GM19438 (cell line): ENCODE results near the gene MIF.
"Not testable (repeated sequence)": the region's sequence is repeated elsewhere in the genome, so short reads cannot be mapped to it uniquely, and the experiment has no call there.

Experiments used
- ATAC-seq: cut with Tn5 transposase; IDR thresholded peaks from one replicate; pipeline ENCODE4 v1.9.1; 2021; ENCODE audit warnings: low read depth; ENCODE audit not compliant: unreplicated experiment

The MIF gene

DNA sequence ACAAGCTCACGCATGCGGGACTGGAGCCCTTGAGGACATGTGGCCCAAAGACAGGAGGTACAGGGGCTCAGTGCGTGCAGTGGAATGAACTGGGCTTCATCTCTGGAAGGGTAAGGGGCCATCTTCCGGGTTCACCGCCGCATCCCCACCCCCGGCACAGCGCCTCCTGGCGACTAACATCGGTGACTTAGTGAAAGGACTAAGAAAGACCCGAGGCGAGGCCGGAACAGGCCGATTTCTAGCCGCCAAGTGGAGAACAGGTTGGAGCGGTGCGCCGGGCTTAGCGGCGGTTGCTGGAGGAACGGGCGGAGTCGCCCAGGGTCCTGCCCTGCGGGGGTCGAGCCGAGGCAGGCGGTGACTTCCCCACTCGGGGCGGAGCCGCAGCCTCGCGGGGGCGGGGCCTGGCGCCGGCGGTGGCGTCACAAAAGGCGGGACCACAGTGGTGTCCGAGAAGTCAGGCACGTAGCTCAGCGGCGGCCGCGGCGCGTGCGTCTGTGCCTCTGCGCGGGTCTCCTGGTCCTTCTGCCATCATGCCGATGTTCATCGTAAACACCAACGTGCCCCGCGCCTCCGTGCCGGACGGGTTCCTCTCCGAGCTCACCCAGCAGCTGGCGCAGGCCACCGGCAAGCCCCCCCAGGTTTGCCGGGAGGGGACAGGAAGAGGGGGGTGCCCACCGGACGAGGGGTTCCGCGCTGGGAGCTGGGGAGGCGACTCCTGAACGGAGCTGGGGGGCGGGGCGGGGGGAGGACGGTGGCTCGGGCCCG is at the start of gene MIF:
Gene MIF (plus strand): TSS at position 439 of the 765 bp plus-strand sequence. CDS start 92 bp downstream, at position 531.
- peak; percentile 83 for ATAC-seq

DNA sequence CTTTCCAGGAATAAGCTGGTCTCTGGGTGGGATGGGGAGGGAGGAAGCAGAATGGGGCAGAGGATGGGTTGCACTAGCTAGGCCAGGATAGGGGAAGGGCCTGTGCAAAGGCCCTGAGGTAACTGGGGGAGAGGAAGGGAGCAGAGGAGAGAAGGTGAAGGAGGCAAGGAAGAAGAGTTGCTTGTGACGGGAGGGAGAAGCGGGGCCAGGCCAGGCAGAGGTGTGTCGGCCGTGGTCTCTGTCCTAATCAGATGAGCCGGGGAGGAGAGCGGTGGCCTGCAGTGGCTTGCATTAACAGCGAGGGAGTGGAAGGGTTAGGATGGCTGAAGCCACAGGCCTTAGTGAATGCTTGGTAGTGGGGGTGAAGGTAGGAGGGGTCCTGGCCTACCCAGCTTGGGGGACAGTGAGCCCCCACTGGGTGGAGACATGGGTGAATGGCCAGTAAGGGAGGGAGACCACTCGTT is 49.4 kb upstream of the MIF start:
- peak; percentile 13 for ATAC-seq

DNA sequence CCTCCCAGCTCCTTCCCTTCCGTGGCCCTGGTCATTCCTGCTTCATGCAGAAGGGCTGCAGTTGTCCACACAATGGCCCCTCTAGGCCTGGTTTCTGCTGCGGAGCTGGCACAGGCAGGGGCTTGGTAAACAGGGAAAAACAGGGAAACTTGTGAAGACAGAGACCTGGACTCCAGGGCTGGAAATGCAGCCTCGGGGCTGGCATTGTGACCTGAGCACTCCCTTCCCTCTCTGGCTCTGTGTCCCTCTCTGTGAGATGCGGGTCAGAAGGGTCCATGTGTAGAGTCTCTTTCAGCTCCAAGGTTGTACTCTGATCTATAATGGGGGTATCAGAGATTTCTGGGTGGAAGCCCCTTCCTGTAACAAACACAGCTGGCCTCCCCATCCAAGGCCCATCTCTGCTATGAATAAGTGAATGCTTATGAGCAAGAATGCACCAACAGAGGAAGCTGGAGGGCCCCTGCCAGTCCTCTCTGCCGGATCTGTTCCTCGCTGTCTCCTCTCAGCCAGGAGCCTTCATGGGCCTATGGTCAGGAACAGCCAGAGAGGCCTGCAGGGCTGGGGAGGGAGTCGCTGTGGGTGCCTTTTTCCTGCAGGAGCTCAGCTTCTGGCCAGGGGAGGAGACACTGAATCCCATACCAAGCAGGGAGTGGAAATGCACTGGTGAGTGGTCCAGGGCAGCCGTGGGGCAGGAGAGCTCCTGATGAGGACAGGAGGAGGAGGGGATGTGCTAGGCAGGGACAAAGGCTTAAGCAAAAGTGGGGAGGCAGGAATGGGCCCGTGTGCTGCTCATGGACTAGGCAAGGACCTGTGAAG is 48.7 kb upstream of the MIF start:
- no peak for ATAC-seq

DNA sequence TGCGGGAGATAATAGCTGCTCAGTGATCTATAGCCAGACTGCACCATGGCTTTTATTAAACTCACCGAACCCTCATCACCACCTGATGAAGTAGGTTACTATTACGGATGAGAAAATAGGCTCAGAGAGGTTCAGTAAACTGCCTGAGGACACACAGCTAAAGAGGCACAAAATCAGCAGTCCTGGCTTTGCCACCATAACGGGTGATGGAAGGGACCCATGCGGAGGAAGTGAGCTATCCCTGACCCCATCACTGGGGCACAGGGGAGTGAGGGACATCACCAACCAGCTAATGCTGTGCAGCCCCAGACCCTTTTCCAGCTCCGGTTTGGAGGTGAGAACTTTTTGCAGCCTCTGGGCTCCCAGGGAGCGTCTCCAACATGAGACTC is 48.1 kb upstream of the MIF start:
- no peak for ATAC-seq

DNA sequence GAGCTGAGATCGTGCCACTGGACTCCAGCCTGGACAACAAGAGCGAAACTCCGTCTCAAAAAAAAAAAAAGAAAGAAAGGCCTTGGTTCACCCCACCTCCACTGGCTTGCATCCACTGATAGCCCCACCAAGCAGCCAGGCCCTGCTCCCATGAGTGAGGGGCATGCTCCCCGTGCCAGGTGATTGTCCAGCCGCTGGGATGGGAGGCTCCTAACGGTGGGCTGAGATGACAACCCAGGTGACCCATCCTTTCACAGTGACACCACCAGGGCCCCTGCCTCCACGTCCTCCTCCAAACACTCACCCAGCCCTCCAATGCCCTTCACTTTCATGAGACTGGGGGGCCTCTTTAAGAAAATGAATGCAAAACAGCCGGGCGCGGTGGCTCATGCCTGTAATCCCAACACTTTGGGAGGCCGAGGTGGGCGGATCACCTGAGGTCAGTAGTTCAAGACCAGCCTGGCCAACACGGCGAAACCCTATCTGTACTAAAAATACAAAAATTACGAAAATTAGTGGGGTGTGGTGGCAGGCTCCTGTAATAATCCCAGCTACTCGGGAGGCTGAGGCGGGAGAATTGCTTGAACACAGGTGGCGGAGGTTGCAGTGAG is 46.8 kb upstream of the MIF start:
- ATAC-seq: no peak

DNA sequence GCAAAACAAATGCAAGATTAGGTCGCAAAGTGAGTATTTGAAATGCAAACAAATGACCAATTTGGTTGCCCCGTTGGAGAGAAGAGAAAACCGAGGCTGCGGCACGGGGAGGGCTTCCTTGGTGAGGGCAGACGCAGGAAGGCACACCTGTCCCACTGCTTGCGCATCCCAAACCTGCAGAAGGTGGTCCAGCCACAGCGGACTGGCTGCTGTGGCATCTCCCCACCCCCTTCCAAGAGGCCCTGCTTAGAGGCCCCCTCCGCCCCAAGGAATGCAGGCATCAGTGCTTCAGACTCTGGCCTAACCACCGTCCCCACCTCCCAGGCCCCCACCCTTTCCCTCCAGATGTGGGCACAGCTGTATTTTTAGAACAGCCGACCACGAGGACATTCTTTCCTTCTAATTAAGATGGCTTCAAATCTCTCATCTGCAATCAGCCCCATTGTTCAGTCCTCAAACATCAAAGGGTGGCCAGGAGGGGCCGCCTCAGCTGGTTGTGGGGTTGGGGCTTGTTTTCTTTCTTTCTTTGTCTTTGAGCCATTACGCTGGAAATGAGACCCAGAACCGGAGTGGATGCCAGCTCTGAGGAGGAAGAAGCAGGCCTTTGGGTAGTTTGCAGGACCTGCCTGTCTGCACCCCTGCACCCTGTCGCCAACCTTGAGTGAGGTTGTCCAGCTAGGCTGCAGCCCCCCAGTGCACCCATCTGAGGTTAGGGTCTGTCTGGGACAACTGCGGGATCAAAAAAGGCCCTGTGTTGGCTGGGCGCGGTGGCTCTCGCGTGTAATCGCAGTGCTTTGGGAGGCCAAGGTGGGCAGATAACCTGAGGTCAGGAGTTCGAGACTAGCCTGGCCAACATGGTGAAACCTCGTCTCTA is 46.0 kb upstream of the MIF start:
- ATAC-seq: no peak

DNA sequence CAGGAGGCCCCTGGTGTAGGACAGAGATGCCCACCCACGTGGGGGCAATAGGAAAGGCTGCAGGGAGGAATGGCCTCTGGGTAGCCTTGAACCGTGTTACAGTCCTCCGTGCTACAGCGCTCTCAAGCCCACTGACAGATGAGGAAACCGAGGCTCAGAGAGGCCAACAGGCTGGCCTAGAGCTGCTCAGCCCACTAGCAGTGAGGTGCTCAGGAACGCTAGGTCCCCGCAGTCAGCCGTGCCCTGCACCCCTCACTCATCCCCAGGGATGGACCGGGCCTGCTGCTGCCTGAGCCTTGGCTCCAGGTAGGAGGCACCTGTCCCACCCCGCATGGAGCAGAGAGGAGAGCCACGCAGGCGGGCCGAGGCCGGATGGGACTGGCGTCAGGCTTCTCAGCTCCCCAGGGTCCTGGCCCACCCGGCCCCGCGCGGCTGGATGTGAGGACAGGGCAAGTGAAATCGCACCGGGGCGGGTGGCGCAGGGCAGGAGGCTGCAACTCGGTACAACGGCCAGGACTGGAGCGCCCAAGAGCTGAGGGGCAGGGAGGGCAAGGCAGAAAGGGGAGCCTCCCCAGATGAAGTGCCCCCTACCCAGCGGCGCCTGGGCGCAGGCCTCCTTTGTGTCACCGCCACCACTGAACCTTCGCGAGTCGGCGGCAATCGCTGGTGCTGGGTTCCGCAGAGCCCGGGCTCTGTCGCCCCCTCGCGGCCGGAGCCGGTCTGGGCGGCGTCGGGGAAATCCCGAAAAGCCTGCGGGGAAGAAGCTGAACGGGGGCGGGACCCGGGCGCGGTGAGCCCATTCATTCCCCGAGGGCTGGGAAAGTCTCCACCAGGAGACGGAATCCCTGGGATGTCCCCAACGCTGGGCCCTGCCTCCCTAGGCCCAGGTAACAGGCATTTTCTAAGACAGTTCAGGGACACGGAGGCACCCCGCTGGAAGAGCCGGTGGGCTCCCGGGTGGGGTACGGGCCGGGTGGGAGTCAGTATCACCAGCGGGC is 44.9 kb upstream of the MIF start:
- ATAC-seq: no peak

DNA sequence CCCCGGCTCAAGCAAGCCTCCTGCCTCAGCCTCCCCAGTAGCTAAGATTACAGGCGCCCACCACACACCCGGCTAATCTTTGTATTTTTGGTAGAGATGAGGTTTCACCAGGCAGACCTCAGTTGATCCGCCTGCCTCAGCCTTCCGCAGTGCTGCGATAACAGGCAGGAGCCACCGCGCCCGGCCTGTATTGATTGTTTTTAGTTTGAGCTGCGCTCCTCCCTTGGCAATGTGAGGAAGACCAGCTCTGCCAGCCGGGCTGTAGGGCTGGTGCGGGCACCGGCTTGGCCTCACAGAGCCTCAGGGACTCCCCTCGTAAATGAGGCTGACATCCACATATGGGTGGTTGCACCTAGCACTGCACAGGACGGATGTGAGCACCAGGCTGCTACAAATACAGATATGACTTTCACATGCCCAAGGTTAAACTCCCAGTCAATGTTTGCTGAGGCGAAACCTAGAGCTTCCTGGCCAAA is 44.0 kb upstream of the MIF start:
- ATAC-seq: no peak

DNA sequence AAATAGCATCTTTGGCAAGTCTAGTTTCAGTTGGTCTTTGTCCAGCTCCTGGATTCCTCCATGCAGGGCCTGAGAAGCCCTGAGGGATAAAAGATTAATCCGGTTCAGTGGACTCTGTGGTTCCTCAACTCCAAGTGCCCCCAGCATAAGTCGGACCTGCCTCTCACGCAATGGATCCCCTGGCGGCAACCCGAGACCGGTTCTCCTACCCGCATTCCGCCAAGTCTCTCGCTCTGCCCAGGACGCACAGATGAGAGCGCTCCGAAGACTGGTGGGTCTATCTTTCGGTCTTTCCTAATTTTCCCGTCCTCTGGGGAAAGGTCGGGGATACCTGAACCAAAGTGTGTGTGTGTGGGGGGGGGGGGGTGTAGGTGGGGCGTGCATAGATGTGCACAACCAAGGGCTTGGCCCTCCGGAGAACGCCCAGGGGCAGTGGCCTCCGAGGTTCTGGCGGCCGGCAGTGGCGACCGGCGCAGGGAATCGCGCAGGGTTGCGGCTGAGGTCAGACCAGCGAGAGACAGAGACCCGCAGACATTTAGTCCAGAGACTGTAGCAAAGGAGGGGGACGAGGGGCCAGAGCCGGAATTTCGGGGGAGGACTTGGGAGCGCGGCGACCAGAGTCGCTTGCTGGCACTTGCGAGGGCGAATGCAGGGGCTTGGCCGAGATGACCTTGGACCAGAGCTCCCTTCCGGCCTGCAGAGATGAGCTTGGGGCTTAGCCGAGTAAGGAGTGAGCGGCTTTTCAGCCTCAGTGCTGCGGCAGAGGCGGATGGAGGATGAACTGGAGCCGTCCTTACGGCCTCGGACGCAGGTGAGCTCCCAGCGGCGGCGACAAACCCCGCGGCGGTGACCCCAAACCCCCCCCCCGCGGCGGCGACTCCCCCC is 37.2 kb upstream of the MIF start:
- ATAC-seq: peak; percentile 47

DNA sequence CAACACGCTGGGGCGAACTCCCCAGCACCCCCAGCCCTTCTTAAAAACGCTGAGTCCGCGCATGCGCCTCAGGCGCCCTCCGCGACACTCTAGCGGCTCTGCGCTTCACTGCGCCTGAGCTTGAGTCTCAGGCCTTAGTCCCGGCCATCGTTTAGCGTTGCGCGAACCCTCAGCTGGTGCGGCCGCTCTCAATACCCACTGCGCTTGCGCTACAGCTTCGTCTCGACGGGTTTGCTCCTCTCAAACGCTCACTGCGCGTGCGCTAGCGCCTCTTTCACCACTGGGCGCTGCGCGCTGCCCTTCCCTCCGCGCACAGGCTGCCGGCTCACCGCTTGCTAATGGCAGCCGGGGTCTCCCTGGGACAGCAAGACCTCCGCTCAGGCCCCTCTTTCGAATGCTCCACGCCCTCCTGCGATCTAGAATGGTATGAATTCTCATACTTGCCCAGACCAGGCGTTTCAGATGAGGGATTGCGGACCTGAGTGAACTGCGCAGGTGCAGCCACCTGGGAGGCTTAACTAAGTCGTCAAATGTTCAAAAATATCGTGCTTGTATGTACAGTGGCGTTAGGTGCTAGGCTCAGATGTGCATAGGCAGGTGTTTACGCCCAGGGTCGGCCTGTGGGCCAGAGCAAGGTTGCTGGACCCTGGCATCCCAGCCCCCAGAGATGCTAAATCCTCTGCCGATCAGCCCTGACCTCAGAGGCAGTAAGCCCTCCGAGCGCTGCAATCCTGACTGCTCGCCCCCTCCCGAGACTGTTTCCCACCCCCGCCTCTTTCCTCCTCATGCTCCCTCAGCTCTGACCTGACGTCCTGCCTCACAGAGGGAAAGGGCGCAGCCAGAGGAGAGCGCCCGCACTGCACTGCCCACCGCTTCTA is 36.3 kb upstream of the MIF start, which contains the start of gene SLC2A11:
Gene SLC2A11 (plus strand): TSS at position 270 of the 878 bp plus-strand sequence. CDS start 125 bp downstream, at position 395.
- peak; percentile 87 for ATAC-seq

DNA sequence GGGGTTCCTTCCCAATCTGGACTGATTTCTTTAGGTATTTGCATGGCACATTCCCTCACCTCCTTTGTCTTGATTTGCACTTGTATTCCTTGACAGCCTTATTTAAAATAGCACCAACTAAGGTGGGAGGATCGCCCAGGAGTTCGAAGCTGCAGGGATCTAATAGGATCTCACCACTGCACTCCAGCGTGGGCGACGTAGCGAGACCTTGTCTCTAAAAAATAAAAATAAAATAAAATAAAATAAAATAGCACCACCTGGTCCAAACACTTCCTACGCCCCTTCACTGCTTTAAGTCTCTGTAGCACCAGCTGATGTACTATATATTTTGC is 35.7 kb upstream of the MIF start:
- no peak for ATAC-seq

DNA sequence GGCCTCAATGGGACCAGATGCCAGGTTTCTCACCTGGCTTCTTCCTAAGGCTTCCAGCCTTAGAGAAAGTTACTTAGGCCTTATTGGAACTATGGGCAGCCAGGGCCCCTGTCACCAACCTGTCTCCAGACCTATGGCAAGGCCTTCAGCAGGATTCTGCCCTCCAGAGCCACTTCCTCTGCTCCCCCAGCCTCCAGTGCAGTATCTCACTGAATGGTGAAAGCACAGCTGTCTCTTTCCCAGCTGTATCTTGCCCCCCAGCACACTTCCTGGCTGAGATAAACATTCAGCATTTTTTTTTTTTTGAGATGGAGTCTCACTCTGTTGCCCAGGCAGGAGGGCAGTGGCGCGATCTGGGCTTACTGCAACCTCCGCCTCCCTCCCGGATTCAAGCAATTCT is 35.0 kb upstream of the MIF start:
- ATAC-seq: no peak

DNA sequence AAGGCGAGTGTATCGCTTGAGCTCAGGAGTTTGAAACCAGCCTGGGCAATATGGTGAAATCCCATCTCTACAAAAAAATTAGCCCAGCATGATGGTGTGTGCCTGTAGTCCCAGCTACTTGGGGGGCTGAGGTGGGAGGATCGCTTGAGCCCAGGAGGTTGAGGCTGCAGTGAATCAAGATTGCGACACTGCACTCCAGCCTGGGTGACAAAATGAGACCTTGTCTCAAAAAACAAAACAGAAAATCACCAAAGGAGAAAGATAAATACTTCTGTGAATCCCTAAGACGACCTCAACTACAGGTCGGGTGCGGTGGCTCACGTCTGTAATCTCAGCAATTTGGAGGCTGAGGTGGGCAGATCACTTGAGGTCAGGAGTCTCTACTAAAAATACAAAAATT is 34.0 kb upstream of the MIF start:
- ATAC-seq: not testable (repeated sequence)

DNA sequence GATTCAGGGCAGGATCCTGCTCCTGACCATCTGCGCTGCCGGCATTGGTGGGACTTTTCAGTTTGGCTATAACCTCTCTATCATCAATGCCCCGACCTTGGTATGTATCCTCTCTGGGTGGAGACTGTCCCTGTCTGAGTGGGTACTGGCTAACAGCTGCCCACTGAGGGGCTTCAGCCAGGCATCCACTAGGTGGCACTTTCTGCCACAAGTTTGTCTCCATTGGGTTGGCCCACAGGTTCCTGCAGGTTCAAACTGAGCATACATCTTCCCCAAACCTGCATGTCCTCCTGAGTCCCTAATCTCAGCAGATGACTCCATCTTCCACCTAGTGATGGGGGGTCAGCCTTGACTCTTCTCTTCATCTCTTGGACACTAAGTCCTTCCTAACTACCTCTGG is 32.1 kb upstream of the MIF start:
- ATAC-seq: no peak

DNA sequence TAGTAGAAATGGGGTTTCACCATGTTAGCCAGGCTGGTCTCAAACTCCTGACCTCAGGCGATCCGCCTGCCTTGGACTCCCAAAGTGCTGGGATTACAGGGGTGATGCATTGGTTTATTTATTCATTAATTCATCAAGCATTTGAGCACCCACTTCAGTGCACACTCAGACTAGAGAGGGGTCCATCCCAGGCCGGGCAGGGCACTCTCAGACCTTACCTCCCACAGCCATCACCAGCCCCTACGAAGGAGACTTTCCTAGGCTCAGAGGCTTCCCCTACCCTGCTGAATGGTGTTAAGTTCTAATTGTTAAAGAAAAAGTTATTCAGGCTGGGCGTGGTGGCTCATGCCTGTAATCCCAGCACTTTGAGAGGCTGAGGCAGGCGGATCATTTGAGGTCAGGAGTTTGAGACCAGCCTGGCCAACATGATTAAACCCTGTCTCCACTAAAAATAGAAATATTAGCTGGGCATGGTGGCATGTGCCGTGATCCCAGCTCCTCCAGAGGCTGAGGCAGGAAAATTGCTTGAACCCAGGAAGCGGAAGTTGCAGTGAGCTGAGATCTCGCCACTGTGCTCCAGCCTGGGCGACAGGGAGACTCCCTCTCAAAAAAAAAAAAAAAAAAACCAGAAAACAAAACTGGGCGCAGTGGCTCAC is 29.6 kb upstream of the MIF start:
- not testable (repeated sequence) for ATAC-seq

DNA sequence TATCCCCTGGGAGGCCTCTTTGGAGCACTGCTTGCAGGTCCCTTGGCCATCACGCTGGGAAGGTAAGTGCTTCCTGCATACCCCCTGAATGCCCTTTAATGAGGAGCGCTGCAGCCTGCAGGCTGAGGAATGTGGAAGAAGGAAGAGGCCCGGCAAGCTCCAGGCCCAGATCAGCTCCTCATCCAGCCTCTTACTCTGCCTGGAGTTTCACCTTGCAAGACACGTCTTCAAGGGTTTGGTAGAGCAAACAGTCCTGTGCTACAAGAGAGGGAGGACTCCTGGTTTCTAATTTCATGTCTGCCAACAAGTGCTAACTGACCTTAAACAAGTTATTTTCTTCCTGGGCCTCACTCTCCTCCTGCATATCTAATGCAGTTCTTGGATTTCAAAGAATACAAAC is 25.6 kb upstream of the MIF start:
- no peak for ATAC-seq

DNA sequence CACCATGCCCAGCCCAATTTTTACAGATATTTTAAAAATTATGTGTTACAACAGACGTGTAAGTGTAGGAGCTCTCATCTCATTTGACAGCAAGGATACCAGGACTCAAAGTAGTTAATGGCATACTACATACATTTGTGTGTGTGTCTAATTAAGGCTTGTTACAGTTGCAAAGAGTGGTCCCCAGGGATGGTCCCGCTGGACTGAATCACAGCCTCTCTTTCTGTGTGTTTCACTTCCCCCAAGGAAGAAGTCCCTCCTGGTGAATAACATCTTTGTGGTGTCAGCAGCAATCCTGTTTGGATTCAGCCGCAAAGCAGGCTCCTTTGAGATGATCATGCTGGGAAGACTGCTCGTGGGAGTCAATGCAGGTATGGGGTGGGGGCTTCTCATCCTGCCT is 19.3 kb upstream of the MIF start:
- ATAC-seq: no peak
